ENCODE measurements around the gene STAP2. TPM values are rescaled to one million over a fixed set of nuclear protein-coding genes. Genes with fewer than 3 reads are reported as not detected.

Gene STAP2
- total and polyA plus RNA-seq, 4 donors, result 24.4 to 32.6 (median 27.3) TPM

- no peak for DNase-seq
- Histone ChIP-seq H3K27me3 (ENCODE audit: control insufficient read depth in 3 of 3, insufficient read depth in 3 of 3, low read length in 2 of 3) (no peaks in the 10 kb centered on the region), H3K9ac (ENCODE audit: insufficient read depth in 1 of 2, low read length in 2 of 2) (no peak overlapping the region), H3K36me3 (ENCODE audit: control insufficient read depth in 4 of 4, insufficient read depth in 4 of 4, low read length in 4 of 4) (peaks cover 0 to 12% (median 7%) of the 10 kb centered on the region in 4 donors), H3K27ac (ENCODE audit: low read depth in 1 of 2, low read length in 1 of 2) (peak overlapping the region; percentile 34 to 61), H3K4me1 (ENCODE audit: control insufficient read depth in 5 of 5, insufficient read depth in 5 of 5, low read length in 5 of 5) (peaks cover under 1 to 40% (median 23%) of the 10 kb centered on the region in 5 donors), H3K9me3 (ENCODE audit: control insufficient read depth in 4 of 4, insufficient read depth in 3 of 4, low read length in 3 of 4) (no peaks in the 10 kb centered on the region), H3K4me3 (no peak overlapping the region)
- WGBS, 2 donors, result 12 to 29% methylated on average over 17 of the region's 17 CpGs
- TF ChIP-seq, protein P1, sequence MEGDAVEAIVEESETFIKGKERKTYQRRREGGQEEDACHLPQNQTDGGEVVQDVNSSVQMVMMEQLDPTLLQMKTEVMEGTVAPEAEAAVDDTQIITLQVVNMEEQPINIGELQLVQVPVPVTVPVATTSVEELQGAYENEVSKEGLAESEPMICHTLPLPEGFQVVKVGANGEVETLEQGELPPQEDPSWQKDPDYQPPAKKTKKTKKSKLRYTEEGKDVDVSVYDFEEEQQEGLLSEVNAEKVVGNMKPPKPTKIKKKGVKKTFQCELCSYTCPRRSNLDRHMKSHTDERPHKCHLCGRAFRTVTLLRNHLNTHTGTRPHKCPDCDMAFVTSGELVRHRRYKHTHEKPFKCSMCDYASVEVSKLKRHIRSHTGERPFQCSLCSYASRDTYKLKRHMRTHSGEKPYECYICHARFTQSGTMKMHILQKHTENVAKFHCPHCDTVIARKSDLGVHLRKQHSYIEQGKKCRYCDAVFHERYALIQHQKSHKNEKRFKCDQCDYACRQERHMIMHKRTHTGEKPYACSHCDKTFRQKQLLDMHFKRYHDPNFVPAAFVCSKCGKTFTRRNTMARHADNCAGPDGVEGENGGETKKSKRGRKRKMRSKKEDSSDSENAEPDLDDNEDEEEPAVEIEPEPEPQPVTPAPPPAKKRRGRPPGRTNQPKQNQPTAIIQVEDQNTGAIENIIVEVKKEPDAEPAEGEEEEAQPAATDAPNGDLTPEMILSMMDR (IDR thresholded peaks at IDR 0.05; ENCODE audit: control extremely low read depth, extremely low read depth), result no peak
- ATAC-seq (ENCODE audit: insufficient read depth, low FRiP score), result no peak
Measured at GRCh38 chr19:4380254-4380727, 41.7 kb upstream of the STAP2 start.

DNA sequence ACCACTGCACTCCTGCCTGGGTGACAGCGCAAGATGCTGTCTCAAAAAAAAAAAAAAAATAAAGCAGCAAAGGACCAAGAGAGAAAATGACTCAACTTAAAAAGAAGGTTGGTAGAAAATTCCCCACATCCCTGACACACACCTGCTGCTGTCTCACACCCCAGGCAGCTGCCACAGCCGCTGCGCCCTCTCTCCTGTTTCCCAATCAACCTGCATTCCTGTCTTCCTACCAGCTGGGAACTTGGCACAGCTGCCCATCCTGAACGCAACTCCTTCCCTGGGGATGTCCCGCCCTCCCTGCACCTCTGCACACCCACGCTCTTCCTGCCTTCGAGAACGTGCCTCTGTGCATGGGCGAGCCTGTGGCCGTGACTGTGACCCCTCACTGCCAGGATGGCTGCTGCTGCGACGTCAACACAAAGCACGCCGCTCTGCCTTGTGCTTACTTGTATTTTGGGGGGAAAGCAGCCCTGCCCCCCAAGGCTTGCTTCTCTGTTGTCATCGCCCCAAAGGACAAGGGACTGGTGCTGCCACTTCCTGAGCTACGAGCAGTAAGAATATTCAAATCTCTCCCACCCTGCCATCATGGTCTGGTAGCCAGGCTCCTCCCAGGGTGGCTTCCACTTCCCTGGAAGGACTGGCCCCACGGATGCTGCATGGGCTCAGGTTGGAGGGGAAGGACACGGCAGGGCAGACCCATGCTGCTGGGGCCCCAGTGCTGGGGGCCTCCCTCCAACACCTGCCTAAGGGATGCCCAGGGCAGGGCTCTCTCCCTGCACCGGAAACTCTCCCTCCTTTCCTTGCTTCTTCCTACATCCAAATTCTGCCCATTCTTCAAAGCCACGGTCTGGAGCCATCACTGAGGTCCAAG lies 41.0 kb upstream of the STAP2 start:
- TF ChIP-seq, protein P1 (IDR thresholded peaks at IDR 0.05; ENCODE audit: control extremely low read depth, extremely low read depth), result no peak
- ATAC-seq (ENCODE audit: insufficient read depth, low FRiP score), result peak; percentile 46
- WGBS, 2 donors, result 38 to 50% methylated on average over 20 of the region's 20 CpGs
- peaks cover 0 to 11% (median 7%) of the 10 kb centered on the region in 4 donors for H3K36me3 ChIP-seq (ENCODE audit: control insufficient read depth in 4 of 4, insufficient read depth in 4 of 4, low read length in 4 of 4)
- peaks cover 6 to 46% (median 30%) of the 10 kb centered on the region in 5 donors for H3K4me1 ChIP-seq (ENCODE audit: control insufficient read depth in 5 of 5, insufficient read depth in 5 of 5, low read length in 5 of 5)
- no peak for DNase-seq
- H3K9me3 ChIP-seq (ENCODE audit: control insufficient read depth in 4 of 4, insufficient read depth in 3 of 4, low read length in 3 of 4), result no peaks in the 10 kb centered on the region
- H3K27me3 ChIP-seq (ENCODE audit: control insufficient read depth in 3 of 3, insufficient read depth in 3 of 3, low read length in 2 of 3), result no peaks in the 10 kb centered on the region
- H3K27ac ChIP-seq (ENCODE audit: low read depth in 1 of 2, low read length in 1 of 2), result peak overlapping the region in 1 of 2 donors; percentile 61
- H3K4me3 ChIP-seq, result no peak overlapping the region
- no peak overlapping the region for H3K9ac ChIP-seq (ENCODE audit: insufficient read depth in 1 of 2, low read length in 2 of 2)

GRCh38 chr19:4378886-4379285 lies 40.3 kb upstream of the STAP2 start:
- no peak overlapping the region for H3K9ac ChIP-seq (ENCODE audit: insufficient read depth in 1 of 2, low read length in 2 of 2)
- H3K27ac ChIP-seq (ENCODE audit: low read depth in 1 of 2, low read length in 1 of 2), result peak overlapping the region in 1 of 2 donors; percentile 61
- no peak for ATAC-seq (ENCODE audit: insufficient read depth, low FRiP score)
- H3K9me3 ChIP-seq (ENCODE audit: control insufficient read depth in 4 of 4, insufficient read depth in 3 of 4, low read length in 3 of 4), result no peaks in the 10 kb centered on the region
- WGBS, 2 donors, result 88 to 90% methylated on average over 11 of the region's 11 CpGs
- peaks cover 0 to 7% (median 6%) of the 10 kb centered on the region in 4 donors for H3K36me3 ChIP-seq (ENCODE audit: control insufficient read depth in 4 of 4, insufficient read depth in 4 of 4, low read length in 4 of 4)
- no peaks in the 10 kb centered on the region for H3K27me3 ChIP-seq (ENCODE audit: control insufficient read depth in 3 of 3, insufficient read depth in 3 of 3, low read length in 2 of 3)
- peaks cover 6 to 54% (median 35%) of the 10 kb centered on the region in 5 donors for H3K4me1 ChIP-seq (ENCODE audit: control insufficient read depth in 5 of 5, insufficient read depth in 5 of 5, low read length in 5 of 5)
- TF ChIP-seq, protein P1 (IDR thresholded peaks at IDR 0.05; ENCODE audit: control extremely low read depth, extremely low read depth), result no peak
- H3K4me3 ChIP-seq, result no peak overlapping the region
- no peak for DNase-seq

Measured in lung (tissue), 12 donors.